AG04449 (cell line): ENCODE data around the gene SEC11A.

Experiments used
- CTCF ChIA-PET: fragments of 350-600 bp; formaldehyde crosslinking; extraction: SDS; loops from one replicate; lab custom pipeline; 2021; ENCODE audit warnings: antibody characterized with exemption; lab: Yijun Ruan, JAX
- POLR2A ChIA-PET: fragments of 400-600, 350-600 bp; formaldehyde crosslinking; extraction: SDS; loops from one replicate; lab custom pipeline; 2020; ENCODE audit warnings: antibody characterized with exemption, inconsistent platforms; lab: Yijun Ruan, JAX
- DNase-seq: peaks from one replicate; pipeline ENCODE4 v3.0.0-alpha.2; 2010; ENCODE audit warnings: low read depth, low spot score
- H3K4me3 ChIP-seq: 2 replicates; pipeline ENCODE4 v1.5.1; 2011; ENCODE audit warnings: low read depth, mild to moderate bottlenecking, control low read depth, low read length
- TF ChIP-seq, protein P1 (sequence below): IDR thresholded peaks from one replicate; pipeline ENCODE4 v1.5.1; 2011; ENCODE audit warnings: mild to moderate bottlenecking, moderate library complexity, low read length, control low read depth, inconsistent platforms; ENCODE audit not compliant: insufficient read depth; ENCODE audit errors: missing control alignments

SEC11A gene

DNA sequence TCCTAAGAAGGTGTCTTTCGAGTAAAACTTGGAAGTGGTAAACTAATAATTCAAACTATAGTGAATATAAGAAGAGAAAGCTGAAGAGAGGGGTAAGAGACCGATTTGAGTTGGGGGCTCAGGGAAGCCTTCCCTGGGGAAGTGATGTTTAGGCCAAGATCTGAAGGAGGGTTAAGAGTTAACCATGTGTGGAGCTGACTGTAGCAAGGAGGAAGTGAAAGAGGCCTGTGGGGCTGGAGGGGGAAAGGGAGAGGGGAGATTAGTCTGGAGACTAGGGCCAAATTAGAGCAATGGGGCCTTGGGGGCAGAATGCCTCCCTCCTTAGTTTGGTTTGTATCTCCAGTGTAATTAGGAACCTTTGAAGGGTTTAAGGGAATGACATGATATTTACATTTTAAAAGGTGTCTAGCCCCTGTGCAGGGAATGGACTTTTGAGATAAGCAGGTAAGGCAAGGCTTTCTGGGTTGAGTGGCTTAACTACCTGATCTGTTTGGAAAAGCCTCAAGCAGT is 34.7 kb upstream of the SEC11A start:
- no peak overlapping the region; the same call in 1 of the 2 replicates for H3K4me3 ChIP-seq
- TF ChIP-seq, protein P1, sequence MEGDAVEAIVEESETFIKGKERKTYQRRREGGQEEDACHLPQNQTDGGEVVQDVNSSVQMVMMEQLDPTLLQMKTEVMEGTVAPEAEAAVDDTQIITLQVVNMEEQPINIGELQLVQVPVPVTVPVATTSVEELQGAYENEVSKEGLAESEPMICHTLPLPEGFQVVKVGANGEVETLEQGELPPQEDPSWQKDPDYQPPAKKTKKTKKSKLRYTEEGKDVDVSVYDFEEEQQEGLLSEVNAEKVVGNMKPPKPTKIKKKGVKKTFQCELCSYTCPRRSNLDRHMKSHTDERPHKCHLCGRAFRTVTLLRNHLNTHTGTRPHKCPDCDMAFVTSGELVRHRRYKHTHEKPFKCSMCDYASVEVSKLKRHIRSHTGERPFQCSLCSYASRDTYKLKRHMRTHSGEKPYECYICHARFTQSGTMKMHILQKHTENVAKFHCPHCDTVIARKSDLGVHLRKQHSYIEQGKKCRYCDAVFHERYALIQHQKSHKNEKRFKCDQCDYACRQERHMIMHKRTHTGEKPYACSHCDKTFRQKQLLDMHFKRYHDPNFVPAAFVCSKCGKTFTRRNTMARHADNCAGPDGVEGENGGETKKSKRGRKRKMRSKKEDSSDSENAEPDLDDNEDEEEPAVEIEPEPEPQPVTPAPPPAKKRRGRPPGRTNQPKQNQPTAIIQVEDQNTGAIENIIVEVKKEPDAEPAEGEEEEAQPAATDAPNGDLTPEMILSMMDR: no peak
- ChIA-PET CTCF (interaction anchor here (2.7 kb wide), 1 partner anchor 96 kb away, joined by 10 read pairs; the partner anchor contains the start of gene WDR73), POLR2A (no interaction called here)
- no peak for DNase-seq

DNA sequence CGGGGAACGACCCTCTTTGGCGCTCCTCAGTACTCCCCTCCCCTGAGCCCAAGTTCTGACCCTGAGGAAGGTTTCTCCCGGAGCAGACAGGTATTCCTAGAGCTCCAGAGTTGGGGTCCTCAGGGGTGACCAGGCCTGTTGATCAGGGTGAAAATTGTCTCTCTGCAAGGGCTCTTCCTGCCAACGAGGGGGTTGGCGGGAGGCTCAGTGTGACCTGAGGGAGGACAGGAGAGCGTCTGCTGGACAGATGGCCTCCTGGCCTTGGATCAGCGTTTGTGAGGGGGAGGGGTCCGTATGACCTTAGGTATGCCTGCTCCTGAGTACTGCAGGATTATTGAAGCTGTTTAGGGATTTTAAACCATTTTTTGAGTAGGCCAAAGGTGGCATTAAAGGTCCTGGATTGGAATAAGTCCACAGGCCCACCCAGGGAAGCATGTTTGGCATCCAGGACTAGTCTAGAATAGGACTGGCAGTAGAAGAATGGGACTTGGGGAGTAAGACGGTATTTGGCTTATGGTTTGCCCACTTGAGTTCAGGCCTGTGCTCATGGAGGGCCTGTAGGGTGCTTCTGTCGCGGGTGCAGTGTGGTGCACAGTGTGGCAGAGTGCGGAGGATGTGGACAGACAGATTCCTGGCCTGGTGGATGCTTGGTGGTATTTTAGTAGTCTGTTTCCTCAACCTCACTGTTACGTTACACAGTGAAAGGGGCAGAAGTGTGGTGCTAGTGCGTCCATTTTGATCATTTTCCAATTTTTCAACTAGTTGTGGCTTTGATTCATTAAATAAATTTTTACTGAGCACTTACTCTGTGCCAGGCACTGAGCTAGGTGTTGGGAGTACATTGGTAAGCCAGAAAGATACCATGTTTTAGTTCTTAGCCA is 33.4 kb upstream of the SEC11A start:
- ChIA-PET POLR2A (interaction anchor here (1.1 kb wide), 1 partner anchor 33 kb away, joined by 3 read pairs; no protein-coding TSS in a partner anchor), CTCF (interaction anchor here (0.8 to 2.7 kb wide), 5 partner anchors 12 to 179 kb away, joined by 3 to 10 read pairs (median 3); partner anchors contain the start of gene WDR73)
- peak overlapping the region; percentile 93 for H3K4me3 ChIP-seq
- no peak for DNase-seq
- TF ChIP-seq, protein P1: peak; percentile 3

DNA sequence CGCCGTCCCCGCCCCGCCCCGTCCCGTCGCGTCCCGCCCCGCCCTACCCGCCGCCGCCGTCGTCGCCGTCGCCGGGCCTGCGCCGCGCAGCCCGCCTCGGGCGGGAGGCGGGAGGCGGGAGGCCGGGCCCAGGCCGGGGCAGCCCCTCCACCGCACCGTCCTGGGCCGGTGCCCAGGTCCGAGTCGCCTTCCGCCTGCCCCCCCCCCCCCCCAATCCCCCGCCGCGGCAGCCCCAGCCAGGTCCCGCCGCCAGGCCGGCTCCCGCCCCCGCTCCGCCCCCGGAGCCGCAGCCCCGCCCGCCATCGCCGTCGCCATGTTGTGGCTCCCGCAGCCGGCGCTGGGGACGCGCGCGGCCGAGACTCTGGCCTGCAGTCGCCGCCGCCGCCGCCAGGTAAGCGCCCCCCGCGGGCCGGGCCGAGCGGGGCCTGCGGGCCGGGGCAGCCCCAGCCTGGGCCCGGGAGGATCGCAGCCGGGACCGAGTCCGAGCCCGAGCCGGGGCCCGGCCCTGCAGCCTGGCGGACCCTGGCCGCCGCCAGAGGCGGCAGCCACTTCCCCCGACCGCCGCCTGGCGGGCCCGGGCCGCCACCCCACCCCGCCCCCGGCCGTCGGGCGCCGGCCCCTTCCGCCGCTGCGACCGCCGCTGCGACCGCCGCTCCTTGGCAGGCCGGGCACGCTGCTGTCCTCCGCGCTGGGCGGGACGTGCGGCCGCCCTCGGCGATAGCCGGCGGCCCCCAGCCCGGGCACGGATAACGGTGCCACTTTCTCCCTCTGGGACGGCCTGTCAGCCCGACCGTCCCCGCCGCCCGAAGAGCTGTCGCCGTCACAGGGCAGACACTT is 32.6 kb upstream of the SEC11A start, which contains the start of gene ZNF592:
Gene ZNF592, plus strand, starts transcription at position 319 of the 837 bp plus-strand sequence. CDS start 34,084 bp downstream, outside the sequence.
- H3K4me3 ChIP-seq: peak within 1 kb of the TSS; percentile 93
- POLR2A ChIA-PET: interaction anchor here (1.5 kb wide), 1 partner anchor 32 kb away, joined by 6 read pairs; the partner anchor contains the start of gene SEC11A
- CTCF ChIA-PET: interaction anchor here (0.8 to 2.7 kb wide), 6 partner anchors 11 to 180 kb away, joined by 3 to 10 read pairs (median 3); partner anchors contain the start of gene WDR73
- no peak for DNase-seq
- TF ChIP-seq, protein P1: peak; percentile 17

DNA sequence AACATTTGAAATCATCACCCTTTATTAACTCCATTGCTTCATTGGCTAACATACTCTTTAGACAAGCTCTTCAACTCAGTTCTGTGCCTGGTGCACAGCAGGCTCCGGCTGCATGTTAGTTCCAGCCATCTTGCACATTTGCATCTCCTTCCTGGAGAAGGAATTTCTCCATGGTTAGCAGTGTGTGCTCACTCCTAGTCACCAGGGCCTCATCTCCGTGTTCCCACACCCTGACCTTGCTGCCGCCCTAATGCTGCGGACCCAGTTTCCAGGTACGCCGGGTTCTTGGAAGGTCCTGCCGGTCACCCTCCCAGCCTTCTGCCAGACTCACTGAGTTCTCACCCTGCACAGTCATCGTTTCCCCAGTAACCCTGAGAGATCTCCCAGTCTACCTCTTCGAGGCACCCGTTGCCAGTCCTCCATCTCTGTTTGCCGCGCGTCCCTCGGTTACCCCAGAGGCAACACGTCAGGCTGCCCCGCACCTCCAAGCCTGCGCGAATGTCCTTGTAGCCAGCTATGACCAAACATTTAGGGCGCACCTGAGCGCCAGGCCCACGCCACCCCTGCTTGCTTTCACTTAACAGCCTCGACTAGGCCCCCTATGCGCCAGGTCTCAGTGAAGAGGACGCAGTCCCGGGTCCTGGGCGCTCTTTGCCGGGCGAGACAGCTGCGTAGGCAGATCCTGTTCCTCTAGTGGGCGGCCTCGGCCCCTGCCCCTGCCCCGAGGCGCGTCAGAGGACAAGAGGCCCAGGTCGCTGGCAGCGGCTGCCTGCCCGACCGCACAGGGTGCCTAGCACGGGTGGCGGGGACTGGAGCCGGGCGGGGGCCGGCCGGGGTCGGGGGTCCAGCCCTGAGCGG is 31.7 kb upstream of the SEC11A start:
- TF ChIP-seq, protein P1: peak; percentile 10
- ChIA-PET CTCF (interaction anchor here (1.0 to 2.7 kb wide), 3 partner anchors 11 to 93 kb away, joined by 3 to 10 read pairs (median 4); partner anchors contain the start of gene WDR73), POLR2A (interaction anchor here (0.8 to 1.5 kb wide), 2 partner anchors 32 kb away, joined by 3 to 6 read pairs; partner anchors contain the start of gene SEC11A)
- peak overlapping the region; percentile 69 for H3K4me3 ChIP-seq
- DNase-seq: no peak

DNA sequence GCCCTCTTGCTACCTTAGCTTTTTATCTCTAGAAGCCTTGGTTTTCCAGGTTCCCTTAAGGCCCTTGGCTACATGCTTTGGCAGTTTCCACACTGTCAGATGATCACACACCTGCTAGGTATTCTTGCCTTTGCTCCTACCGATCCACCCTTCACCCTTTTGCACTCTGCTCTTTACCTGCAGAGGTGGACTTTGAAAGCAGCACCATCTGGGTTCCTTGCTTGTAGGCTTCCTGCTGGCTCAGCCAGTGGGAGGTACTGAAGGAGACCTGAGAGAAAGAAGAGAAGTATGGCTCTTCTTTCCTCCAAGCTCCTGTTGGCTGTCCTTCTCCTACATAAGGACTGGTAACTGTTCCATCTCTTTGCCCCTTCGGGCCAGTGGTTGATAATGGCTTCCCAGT is 25.2 kb upstream of the SEC11A start:
- no peak overlapping the region for H3K4me3 ChIP-seq
- ChIA-PET POLR2A (no interaction called here), CTCF (no interaction called here)
- TF ChIP-seq, protein P1: no peak
- no peak for DNase-seq
